GM18909 (cell line): ENCODE data around the gene SMIM20.
"Not testable (repeated sequence)": the region's sequence is repeated elsewhere in the genome, so short reads cannot be mapped to it uniquely, and the experiment has no call there.

ENCODE experiments used
- ATAC-seq: cut with Tn5 transposase; IDR thresholded peaks from one replicate; pipeline ENCODE4 v1.9.1; 2021; ENCODE audit warnings: mild to moderate bottlenecking; ENCODE audit not compliant: unreplicated experiment, poor library complexity

SMIM20 gene

DNA sequence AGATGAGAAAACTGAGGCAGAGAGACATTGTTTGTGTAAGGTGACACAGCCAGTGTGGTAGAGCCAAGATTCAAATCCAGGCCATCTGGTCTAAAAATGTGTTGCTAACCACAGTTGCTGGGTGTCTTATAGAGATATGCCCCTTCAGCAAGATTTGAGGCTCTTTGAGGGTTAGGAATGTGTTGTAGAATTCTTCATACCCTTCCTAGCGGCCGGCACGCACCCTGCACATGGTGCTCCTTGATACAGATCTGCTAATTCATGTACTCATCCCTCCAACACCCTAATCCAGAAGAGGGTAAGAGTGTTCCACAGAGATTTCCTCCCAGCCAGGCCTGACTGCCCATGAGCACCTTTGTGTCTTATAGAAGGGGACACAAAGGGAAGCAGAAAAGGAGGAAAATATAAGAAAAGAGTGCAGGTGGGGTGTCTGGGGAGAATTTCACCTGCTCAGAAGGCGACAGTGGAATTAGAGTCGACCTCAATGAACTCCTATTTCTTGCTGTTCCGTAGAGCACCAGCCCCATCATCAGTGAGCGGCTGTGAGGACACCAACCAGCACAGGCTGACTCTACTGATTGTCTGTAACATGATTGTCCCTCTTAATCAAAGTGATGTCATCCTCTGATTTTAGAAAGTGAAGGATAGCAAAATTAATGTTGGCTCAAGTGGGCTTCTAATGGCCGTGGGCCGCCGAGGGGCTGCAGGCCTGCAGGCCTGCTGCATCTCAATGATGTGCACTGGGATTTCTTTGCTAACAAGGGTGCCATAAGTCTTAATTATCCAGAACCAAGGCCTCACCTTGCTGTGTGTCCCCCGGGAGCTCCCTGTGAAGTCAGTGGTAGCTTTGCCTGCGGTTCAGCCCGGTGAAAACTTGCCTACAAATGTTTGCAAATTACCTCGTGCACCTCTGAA lies 24.2 kb upstream of the SMIM20 start:
- ATAC-seq: no peak

DNA sequence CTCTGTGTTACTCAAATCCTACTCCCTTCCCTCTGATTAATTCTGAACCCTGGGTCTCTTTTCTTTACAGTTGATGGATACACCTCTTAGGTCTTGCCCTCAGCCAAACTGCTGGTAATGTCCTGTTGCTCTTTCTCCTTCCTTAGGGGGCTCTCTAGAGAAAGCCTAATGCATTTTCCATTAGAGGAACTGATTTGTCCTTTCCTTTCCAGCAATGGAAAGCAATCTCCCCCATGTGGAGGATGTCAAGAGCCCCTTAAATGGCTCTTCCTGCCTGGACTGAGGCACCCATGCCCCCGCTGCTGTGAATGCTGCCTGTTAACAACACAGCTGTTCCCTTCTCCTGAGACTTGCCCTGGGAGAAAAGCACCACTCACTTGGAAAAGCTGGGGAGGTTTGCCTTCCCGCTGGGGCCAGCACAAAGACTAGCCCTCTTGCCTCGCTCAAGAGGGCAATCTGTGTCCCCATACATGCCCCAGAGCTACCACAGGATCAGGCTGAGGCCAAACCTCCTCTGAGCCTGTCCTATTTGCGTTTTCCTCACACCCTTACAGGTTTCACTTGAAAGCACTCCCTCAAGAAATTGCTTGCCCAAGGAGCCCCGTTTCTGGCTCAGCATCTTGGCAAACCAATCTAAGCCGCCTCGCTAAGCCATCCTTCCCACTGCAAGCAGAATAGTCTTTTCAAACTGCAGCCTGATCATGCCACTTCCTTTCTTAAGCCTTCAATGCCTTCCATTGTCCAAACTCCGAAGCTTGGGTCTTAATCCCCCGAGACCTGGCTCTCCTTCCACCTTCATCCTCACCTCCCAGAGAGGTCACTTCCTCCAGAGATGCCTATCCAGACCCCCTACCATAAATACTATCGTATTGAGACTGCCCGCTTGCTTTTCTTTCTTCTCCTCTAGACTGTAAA lies 23.2 kb upstream of the SMIM20 start:
- no peak for ATAC-seq

- no peak for ATAC-seq
These were observed 21.2 kb upstream of the SMIM20 start for GRCh38 chr4:25892796-25893195.

GRCh38 chr4:25896776-25897539 lies 17.1 kb upstream of the SMIM20 start:
- ATAC-seq: no peak

DNA sequence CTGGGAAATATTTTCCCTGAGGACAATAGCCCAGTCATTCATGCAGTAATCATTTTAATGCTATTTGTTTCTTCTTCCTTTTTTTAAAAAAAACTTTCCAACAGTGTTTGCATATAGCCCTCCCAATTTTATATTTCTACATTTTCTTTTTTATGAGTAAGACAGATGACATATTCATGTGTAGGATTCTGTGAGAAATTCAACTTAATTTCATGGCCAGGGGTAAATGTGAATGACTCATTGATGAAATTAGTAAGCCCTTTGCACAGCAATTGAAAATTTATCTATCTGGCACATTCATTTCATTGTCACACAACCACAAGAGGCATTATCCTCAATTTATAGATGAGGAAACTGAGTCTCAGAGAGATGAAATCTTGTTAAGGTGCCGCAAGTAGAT lies 13.7 kb upstream of the SMIM20 start:
- ATAC-seq: no peak

GRCh38 chr4:25901030-25901430 lies 13.0 kb upstream of the SMIM20 start:
- no peak for ATAC-seq

GRCh38 chr4:25903900-25904747 lies 9.9 kb upstream of the SMIM20 start:
- peak; percentile 60 for ATAC-seq

DNA sequence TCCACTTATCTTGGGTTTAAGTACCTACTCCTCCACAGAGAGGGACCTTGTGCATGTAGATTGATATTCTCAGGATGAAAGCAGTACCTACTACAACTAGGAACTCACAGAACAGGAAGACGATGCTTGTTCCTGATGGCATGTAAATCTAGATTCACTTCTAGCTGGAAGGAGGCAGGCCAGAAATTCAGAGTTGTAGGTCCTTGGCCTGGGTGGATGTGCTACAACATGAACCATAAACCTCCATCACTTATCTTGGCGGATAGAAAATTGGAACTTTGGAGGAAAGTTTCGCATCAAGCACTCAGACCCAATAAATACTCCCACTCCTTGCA lies 9.3 kb upstream of the SMIM20 start:
- peak; percentile 42 for ATAC-seq

GRCh38 chr4:25905371-25905770 lies 8.6 kb upstream of the SMIM20 start:
- no peak for ATAC-seq

DNA sequence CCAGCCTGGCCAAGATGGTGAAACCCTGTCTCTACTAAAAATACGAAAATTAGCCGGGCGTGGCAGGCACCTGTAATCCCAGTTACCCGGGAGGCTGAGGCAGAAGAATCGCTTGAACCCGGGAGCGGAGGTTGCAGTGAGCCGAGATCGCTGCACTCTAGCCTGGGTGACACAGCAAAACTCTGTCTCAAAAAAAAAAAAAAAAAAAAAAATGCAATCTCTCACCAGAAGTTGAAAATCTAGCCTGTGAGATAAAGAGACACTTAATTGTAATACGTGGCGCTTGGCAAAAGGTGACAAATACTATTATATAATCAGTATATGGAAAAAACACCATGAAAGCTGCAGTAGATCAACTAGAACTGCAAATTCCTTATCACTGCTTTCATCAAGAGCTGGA lies 7.9 kb upstream of the SMIM20 start:
- ATAC-seq: not testable (repeated sequence)

GRCh38 chr4:25908491-25908901 lies 5.5 kb upstream of the SMIM20 start:
- ATAC-seq: no peak

- ATAC-seq: no peak
These were observed 2.7 kb upstream of the SMIM20 start for GRCh38 chr4:25911356-25911755.

GRCh38 chr4:25913056-25913850 lies 767 bp upstream of the SMIM20 start:
- ATAC-seq: peak; percentile 39

GRCh38 chr4:25914670-25915352 lies 791 bp downstream of the SMIM20 start:
- no peak for ATAC-seq

DNA sequence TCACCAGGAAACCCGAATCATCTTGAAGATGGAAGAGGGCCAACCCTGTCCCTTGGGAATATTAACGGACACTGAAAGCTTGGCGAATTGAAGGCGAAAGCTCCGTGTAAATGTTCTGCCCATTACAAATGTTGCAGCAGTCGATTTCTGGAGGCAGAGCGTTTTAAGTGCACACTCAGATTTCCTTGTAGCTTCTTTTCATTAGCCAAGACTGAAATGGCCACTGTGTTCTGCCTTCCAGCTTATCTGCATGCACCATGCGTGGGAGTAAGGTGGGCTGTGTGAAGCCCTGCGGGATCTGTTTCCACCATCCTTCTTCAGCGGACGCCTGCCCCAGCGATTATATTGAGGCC lies 1.3 kb downstream of the SMIM20 start:
- no peak for ATAC-seq

- ATAC-seq: no peak
These were observed 2.9 kb downstream of the SMIM20 start for GRCh38 chr4:25916870-25917269.

DNA sequence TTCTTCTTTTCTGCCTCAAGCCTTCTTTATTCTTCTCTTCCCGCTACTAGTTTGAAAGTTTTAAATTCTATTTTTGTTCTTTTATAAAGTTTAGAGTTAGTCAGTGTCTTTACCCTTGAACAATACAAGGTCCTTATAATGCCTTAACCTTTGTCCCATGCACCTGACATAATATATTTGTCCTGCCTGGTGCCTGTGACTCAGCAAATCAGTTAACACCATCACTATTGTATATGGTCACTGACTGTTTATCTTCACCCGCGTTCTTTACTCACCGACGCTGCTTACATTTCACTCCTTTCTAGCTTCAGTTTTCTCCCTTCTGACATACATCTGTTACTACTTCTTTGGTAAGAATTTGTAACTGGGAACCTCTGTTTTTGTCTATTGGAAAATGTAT lies 5.7 kb downstream of the SMIM20 start:
- ATAC-seq: no peak

GRCh38 chr4:25921922-25922321 lies 7.9 kb downstream of the SMIM20 start:
- no peak for ATAC-seq
